Breast epithelium (tissue), 3 donors: ENCODE data around the gene PRPH2.

Experiments
- POLR2A ChIP-seq: fragments of 450-650 bp; IDR thresholded peaks from one replicate; pipeline ENCODE4 v1.6.1; 2016; ENCODE audit warnings: antibody characterized with exemption, mild to moderate bottlenecking, moderate library complexity
- TF ChIP-seq, protein P1 (sequence below), 3 donors: fragments of 450-650 bp; IDR thresholded peaks; one replicate each; pipeline ENCODE4 v1.5.1; 2016 to 2017; ENCODE audit warnings: antibody characterized with exemption in 3 of 3, mild to moderate bottlenecking in 3 of 3, moderate library complexity in 3 of 3

DNA sequence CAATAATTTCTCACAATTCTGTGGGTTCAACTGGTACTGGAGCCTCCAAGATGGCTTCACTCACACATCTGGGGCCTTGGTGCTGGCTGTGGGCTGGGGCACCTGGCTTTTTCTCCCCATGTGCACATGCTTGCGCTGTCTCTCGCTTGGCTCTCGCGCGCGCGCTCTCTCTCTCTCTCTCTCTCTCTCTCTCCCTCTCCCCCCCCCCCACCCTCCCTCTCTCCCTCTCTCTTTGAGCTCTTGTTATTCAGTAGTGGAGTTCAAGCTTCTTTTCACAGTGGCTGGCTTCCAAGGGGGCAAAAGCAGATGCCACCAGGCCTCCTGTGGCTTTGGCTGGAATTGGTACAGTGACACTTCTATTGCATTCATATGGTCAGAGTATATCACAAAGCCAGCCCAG lies 34.3 kb upstream of the PRPH2 start:
- TF ChIP-seq POLR2A = no peak
- TF ChIP-seq, protein P1, sequence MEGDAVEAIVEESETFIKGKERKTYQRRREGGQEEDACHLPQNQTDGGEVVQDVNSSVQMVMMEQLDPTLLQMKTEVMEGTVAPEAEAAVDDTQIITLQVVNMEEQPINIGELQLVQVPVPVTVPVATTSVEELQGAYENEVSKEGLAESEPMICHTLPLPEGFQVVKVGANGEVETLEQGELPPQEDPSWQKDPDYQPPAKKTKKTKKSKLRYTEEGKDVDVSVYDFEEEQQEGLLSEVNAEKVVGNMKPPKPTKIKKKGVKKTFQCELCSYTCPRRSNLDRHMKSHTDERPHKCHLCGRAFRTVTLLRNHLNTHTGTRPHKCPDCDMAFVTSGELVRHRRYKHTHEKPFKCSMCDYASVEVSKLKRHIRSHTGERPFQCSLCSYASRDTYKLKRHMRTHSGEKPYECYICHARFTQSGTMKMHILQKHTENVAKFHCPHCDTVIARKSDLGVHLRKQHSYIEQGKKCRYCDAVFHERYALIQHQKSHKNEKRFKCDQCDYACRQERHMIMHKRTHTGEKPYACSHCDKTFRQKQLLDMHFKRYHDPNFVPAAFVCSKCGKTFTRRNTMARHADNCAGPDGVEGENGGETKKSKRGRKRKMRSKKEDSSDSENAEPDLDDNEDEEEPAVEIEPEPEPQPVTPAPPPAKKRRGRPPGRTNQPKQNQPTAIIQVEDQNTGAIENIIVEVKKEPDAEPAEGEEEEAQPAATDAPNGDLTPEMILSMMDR (IDR thresholded peaks at IDR 0.05) = no peak
